Measurements from ENCODE around the gene CELSR1. TPM values are rescaled to one million over a fixed set of nuclear protein-coding genes. Genes with fewer than 3 reads are reported as not detected.
"Not testable (repeated sequence)": the region's sequence is repeated elsewhere in the genome, so short reads cannot be mapped to it uniquely, and the experiment has no call there.

CELSR1 gene
- total RNA-seq, 1 donor from 2014 or later, result 44.0 TPM

GRCh38 chr22:46329616-46330015, 207.8 kb downstream of the CELSR1 start:
- no peak for DNase-seq (ENCODE audit: low spot score)

DNA sequence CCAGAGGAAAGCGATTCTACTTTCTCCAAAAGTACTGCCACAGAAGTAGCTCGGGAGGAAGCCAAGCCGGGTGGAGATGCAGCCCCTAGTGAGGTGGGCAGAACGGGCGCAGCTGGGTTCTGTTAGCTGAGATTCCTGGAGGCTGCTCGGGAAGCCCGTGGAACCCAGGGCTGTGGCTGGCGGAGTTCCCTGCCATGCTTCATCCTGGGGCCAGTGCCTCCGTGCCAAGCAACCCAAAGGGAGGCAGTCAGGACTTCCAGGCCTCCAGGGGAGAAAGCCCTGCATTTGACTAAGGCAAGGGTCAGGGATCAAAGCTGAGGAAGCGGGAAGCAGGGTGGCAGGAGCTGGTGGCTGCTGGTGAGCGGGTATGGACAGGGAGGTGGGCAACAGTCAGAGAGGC, 208.6 kb downstream of the CELSR1 start:
- no peak for DNase-seq (ENCODE audit: low spot score)

DNA sequence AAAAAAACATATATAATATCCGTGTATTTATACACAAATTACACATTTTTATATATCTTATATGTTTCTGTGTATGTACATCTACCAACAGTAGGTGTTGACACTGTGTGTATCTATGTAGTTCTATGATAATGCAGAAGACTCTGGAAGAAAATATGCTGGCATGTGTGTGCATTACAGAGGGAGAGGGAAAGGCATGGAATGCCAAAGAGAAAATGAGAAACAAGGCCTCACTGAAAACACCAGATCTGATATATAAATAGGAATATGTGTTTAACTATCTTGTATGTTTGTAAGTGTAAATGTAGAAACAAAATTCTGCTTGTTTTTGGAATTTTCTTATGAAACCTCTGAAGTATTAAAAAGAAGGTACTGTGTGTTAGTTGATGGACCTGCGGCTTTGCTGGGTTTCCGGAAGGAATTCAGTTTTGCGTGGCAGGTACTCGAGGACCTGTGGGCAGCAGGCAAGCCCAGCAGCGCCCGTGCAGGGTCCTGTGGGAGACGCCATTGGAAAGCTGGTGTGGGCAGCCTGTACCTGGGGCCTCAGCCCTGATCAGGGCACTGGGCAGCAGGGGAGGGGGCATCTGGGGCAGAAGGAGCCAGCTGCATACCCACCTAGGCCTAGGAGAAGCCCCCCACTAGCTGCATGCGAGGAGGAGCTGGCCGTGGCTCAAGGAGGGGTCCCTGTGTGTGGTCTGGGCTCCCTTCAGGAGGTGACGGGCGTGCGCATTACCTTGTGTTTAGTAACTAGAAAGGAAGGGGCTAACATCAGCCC, 209.5 kb downstream of the CELSR1 start:
- DNase-seq (ENCODE audit: low spot score), result no peak

- DNase-seq (ENCODE audit: low spot score), result no peak
Measured at GRCh38 chr22:46326066-46326680, 211.2 kb downstream of the CELSR1 start.

DNA sequence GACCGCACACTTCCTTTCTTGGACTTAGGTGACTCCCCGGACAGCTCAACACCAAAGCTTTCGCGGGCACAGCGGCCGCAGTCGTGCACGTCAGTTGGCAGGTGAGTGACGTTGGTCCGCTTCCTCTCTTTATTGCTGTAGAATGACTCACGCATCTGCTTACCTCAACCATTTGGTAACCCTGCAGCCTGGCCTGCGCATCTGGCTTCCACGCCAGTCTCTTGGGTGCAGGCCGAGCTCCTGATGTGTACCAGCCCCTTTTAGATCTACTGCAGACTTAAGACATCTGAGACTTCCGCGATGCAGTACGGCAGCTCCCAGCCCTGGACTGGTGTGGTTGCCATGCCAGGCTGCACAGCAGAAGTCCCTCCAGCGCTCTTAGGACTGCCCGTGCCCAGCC, 214.3 kb downstream of the CELSR1 start:
- DNase-seq (ENCODE audit: low spot score), result no peak

DNA sequence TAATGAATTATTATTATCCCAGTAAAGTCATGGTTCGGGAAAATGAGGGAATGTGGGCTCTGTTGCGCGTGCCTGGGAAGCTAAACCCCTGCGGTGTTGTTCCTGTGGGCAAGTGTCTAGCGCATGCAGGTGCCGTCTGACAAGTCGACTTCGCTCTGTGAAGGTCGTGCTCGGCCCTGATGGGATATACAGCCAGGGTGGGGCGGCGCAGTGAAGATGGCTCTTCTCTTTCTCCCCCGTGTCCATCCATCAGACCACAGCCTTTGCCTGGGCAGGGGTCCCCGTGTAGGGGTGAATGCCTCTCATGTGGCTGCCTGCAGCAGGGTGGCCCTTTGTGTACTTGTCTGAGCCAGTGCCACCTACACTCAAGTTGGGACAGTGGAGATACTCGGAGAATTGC, 214.7 kb downstream of the CELSR1 start:
- DNase-seq (ENCODE audit: low spot score), result no peak

- no peak for DNase-seq (ENCODE audit: low spot score)
Measured at GRCh38 chr22:46320716-46321386, 216.6 kb downstream of the CELSR1 start.

DNA sequence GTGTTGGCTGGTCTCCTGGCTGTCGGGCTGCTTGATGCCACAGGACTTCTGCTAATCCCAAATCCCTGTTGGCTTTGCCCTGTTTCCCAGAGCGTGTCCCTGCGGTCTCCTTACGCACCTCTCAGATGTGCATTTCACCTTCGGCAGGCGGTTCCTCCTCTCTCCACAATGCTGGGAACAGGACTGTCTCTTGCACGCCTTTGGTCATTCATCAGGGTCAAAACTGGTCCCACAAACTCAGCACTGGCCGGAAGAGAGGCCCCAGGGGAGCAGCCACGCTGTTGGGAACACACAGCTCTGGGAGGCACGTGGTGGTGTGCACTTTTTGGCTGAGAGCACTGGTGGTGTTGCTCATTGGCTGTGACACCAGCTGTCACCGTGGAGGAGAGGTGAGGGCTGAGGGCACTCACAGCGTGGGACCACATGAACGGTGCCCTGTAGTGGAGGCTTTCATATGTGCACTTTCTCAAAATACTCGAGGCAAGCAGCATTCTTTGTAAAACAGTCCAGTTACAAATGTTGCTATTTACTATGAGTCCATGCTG, 217.2 kb downstream of the CELSR1 start:
- DNase-seq (ENCODE audit: low spot score), result no peak

GRCh38 chr22:46319319-46319718, 218.1 kb downstream of the CELSR1 start:
- no peak for DNase-seq (ENCODE audit: low spot score)

DNA sequence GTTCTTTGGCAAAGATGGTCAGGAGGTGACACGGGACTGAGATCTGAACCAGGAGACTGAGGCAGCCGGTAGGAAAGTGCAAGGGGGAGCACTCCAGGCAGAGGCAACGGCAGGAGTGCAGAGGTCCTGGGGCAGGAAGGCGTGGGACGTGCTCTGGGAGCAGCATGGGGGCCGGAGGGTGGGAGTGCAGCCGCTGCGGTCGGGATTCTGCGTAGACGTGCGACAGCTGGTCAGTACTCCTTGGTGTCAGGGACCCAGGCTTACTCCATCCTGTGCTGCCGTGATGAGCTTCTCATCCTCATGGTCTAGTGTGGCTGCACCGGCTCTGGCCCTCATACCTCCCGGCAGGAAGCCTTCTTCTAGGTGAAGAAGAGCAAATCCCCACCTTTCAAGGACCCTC, 218.8 kb downstream of the CELSR1 start:
- no peak for DNase-seq (ENCODE audit: low spot score)

DNA sequence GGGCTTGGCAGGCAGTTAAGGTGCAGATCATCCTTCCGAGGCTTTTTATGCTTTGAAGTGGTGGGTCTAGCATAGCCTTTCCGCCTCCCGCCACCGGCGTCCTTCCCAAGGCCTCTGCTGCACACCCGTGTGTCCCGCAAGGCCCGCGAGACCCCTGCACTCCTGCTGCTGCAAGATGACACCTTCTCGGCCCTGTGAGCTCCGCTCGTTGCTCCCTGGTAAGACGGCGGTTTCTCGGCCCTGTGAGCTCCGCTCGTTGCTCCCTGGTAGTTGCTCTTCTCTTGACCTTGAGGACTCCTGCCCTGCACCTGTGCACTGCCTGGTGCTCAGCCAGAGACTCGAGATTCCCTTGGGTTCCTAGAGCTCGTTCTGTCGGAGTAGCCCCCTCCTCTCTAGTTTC, 219.8 kb downstream of the CELSR1 start:
- DNase-seq (ENCODE audit: low spot score), result no peak

DNA sequence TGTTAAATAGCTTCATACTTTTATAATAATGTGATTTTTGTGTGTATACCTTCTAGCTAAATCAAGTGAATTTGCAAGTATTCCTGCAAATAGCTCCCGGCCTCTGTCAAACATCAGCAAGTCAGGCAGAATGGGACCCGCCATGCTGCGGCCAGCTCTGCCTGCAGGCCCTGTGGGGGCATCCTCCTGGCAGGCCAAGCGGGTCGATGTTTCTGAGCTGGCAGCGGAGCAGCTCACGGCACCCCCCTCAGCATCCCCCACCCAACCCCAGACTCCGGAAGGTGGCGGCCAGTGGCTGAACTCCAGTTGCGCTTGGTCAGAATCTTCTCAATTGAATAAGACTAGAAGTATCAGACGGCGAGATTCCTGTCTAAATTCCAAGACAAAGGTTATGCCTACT, 221.4 kb downstream of the CELSR1 start:
- no peak for DNase-seq (ENCODE audit: low spot score)

- not testable (repeated sequence) for DNase-seq (ENCODE audit: low spot score)
Measured at GRCh38 chr22:46312848-46313247, 224.6 kb downstream of the CELSR1 start.

- DNase-seq (ENCODE audit: low spot score), result no peak
Measured at GRCh38 chr22:46312056-46312455, 225.4 kb downstream of the CELSR1 start.

Other genes starting within 250 kb of the CELSR1 start
- gene GTSE1, start 240.8 kb downstream of the CELSR1 start, total RNA-seq, result 1.6 TPM
- gene TRMU, start 201.9 kb downstream of the CELSR1 start, total RNA-seq, result 61.4 TPM
- 34.9 TPM for gene GRAMD4, start 82.8 kb upstream of the CELSR1 start, total RNA-seq
- gene CERK, start 200.6 kb upstream of the CELSR1 start, total RNA-seq, result 13.0 TPM
- gene TBC1D22A, start 225.0 kb upstream of the CELSR1 start, total RNA-seq, result 32.6 TPM